KG1 (cell line): ENCODE results near the gene CHD9NB.
A peak's percentile ranks its signal among the peaks of the same experiment; 100 is the strongest.
"Not testable (repeated sequence)": the region's sequence is repeated elsewhere in the genome, so short reads cannot be mapped to it uniquely, and the experiment has no call there.

Experiments used
- DNase-seq: peaks from one replicate; lab custom pipeline; 2025; lab: John Stamatoyannopoulos, UW

Gene CHD9NB

GRCh38 chr16:53057658-53058057, 5.0 kb upstream of the CHD9NB start:
- DNase-seq = no peak

- no peak for DNase-seq
Observed at GRCh38 chr16:53056392-53056881, 3.7 kb upstream of the CHD9NB start.

DNA sequence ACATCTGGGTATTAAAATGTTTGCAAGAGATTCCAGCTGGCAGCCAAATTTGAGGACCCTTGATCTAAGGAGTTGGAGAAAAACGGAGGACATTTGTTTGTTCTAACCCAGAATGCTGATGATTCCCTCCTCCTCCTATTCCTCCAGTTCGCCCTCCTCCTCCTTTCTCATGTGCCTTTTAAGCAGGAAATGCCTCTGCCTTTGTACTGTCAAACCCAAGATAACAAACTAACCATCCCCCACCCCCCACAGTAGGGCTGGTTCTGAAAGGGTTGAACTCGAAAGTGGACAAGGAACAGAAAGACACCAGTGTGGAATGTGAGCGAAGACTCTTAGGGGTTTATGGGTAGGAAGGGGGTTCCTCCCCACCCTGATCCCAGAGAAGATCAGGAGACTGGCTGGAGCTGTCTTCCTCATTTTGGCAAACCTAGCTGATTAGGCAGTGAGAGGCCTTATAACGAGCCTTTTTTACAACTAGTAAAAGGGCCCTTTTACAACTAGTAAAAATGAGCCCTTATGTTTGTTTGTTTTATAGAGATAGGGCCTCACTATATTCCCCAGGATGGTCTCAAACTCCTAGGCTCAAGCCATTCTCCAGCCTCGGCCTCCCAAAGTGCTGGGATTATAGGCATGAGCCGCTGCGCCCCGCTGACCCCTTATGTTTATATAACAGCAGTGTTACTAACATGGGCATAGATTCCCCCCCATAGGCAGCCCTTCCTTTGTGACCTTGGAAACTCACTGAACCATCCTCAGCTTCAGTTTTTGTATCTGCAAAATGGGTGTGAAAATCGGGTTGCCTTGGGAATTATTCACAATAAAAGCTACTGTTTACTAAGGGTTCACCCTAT, 3.1 kb upstream of the CHD9NB start:
- DNase-seq = no peak

DNA sequence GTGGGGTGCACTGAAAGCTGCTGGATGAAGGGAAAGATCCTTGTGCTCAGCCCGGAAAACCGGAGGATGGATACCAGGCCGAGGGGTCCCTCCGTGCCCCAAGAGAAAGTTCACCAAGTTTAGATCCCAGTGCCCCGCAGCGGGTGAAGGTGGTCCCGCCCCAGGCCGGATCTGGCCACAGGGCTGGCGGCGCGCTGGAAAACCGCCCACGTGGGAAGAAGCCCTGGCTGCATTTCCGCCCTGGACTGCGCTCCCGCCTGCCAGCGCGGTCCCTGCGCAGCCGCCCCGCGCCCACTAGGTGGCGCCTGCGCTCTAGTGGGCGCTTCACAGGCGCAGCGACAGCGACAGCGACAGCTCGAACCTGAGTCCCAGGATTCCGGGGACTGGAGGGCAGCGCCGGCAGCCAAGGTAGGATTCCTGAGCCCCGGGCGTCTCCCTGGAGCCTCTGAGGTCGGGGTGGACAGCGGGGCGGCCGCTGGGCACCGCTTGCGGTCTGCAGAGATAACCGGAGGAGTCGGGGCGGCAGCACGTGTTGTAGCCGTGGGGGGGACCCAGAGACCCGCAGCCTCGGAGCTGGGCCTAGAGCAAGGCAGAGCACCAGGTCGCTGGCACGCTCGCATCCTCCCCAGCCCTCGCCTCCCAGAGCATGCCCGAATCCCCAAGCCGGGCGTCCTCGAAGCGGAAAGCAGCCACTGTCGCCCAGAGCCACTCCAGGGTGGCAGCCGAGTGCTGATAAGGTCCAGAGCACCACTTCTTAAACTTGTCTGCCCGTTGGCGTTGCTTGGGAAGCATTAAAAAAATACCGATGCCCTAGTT, 2.2 kb upstream of the CHD9NB start, which contains the start of gene CHD9:
Gene CHD9 (plus strand): TSS at position 322 of the 816 bp plus-strand sequence. CDS start 101,099 bp downstream, outside the sequence.
- DNase-seq = peak; percentile 73

DNA sequence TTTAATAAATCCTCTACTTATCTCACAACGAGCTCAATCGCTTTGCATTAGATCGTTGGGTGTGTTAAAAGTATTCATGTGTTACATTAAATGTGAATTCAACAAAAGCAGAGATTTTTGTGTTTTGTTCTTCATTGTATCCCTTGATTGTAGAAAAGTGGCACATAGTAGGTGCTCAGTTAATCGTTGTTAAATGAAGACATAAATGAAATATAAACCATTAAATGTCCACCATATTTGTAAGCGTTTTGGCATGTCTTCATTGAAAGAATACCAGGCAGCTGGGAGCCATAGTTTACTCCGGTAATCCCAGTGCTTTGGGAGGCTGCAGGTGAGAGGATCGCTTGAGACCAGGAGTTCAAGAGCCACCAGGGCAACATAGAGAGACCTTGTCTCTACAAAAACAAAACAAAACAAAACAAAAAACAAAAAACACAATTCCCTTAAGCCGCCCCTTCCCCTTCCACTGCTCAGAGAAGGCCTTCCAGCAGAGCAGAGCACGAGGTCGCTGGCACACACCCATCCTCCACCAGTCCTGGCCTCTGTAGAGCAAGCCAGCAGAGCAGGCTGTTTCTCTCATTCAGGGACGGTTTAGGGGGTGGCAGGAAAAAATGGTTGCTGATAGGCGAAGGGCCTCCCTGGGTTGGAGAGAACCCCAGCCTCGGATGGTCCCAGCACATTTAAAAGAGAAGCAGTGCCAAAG, 1.4 kb upstream of the CHD9NB start:
- DNase-seq = peak; percentile 46

- DNase-seq = not testable (repeated sequence)
Observed at GRCh38 chr16:53051255-53051654, 1.4 kb downstream of the CHD9NB start.

GRCh38 chr16:53048139-53048915, 4.4 kb downstream of the CHD9NB start:
- no peak for DNase-seq

DNA sequence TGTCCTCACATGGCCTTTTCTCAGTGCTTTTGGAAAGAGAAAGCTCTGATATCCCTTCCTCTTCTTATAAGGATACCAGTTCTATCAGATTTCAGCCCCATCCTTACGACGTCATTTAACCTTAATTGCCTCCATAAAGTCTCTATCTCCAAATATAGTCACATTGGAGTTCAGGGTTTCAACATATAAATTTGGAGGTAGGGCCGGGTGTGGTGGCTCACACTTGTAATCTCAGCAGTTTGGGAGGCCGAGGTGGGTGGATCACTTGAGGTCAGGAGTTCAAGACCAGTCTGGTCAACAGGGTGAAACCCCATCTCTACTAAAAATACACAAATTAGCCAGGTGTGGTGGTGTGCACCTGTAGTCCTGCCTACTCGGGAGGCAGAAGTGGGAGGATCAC, 5.2 kb downstream of the CHD9NB start:
- DNase-seq = not testable (repeated sequence)

GRCh38 chr16:53045341-53046220, 7.1 kb downstream of the CHD9NB start:
- no peak for DNase-seq

DNA sequence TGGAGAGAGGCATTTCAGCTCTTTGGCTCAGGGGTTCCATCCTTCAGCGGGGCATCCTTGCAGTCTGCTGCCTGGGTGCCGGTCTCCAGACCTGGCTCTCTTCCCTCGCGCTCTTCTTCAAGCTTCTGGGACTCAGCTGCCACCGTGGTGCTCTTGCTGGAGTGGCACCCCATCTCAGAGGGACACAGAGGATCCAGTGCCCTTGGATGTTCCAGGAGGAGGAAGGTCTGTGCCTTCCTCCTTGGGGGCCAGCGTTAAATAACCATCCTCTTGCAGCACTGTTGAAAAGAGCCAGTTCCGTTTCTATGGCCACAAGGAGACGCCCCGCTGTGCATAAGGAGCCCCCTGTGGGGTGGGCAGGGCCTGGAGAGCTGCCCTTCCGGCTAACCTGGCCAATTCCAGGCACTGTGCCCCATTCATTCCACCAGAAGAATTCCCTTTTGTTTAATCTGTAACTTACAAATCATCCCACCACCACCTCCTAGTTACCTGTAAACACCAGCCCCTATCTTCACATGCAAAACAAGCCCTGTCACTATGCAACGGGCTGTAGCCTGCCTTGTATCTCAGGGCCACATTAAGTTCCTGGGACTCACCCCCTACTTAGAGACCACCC, 8.6 kb downstream of the CHD9NB start:
- DNase-seq = no peak

GRCh38 chr16:53043428-53043831, 9.3 kb downstream of the CHD9NB start:
- no peak for DNase-seq

DNA sequence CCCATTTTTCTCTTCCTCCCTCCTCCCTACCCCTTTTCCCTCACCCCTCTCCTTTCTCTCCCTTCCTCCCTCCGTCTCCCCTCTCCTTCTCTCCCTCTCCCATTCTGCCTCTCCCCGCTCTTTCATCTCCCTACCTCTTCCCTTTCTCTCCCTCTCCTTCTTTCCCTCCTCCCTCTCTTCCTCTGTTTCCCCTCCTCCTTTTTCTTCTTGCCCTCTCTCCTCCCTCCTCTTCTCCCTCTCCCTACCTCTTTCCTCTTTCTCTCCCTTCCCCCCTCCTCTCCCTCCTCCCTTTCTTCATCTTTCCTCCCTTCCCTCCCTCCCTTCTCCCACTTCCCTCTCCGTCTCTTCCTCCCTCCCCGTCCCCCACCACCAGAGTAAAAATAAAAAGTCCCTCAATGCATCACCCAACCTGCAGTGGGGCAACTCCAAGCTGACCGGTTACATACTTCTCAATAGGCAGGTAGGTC, 10.4 kb downstream of the CHD9NB start:
- no peak for DNase-seq

DNA sequence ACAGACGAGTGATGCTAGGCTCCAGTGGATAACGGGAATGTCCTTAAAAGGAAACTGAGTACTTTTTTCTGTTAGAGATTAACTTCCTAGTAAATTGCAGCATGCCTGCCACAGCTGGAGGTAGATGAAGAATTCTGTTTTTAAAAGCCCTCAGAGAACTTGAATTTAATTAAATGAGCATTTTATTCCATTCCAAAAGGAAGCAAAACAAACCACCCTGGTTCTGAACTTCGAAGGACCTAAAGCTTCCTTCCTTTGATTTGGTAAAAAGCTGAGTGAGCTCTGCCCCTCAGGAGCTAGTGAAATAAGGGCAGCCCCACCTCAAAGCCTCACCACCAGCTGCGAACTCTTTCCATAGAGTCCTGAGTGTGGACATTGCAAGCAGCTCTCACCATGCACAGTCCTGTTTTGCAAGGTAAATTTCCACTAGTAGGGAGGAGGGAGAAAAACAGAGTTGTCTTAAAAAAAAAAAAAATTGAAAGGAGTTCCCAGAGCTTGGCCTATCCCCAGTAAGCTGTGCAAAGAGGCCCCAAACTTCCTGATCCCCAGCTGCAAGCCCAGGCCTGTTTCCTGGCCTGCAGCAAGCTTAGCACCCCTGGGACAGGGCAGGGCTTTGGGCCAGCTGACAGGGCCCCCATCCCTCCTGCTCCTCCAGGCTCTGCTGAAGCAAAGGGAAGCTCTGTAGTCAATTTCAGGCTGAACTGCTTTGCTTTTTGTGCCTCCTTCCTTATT, 11.2 kb downstream of the CHD9NB start:
- DNase-seq = no peak

DNA sequence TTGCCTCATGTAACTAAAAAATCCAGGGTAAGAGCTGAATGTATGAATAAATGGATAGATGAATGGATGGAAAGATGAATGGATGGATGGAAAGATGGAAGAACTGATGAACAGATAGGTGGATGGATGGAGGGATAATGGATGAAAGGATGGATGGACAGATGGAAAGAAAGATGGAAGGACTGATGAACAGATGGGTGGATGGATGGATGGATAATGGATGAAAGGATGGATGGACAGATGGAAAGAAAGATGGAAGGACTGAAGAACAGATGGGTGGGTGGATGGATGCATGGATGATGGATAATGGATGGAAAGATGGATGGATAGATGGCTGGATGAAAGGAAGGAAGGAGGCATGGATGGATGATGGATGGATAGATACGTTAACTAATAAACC, 11.9 kb downstream of the CHD9NB start:
- DNase-seq = no peak

GRCh38 chr16:53036711-53037110, 16.0 kb downstream of the CHD9NB start:
- DNase-seq = not testable (repeated sequence)

GRCh38 chr16:53036066-53036465, 16.6 kb downstream of the CHD9NB start:
- no peak for DNase-seq

GRCh38 chr16:53035176-53035942, 17.3 kb downstream of the CHD9NB start:
- DNase-seq = no peak

DNA sequence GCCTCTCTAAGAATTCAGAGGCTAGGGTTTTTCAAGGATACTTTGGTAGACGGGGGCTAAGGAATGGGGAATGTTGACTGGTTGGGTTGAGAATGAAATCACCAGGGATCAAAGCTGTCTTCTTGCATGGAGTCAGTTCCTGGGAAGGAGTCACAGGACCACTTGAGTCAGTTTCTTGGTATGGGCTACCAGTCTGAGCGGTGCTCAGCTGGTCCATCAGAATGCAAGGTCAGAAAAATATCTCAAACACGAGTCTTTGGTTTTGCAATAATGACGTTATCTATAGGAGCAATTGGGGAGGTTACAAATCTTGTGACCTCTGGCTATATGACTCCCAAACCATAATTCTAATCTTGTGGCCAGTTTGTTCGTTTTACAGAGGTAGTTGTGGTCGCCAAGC, 18.4 kb downstream of the CHD9NB start:
- DNase-seq = no peak
